HepG2 (cell line): Measurements from ENCODE around the gene EARS2. TPM values are rescaled to one million over a fixed set of nuclear protein-coding genes. Genes with fewer than 3 reads are reported as not detected.
A peak's percentile ranks its signal among the peaks of the same experiment; 100 is the strongest.

ENCODE experiments used
- AKNA ChIP-seq: sonication (generic); formaldehyde crosslinking; IDR thresholded peaks from 2 replicates; pipeline ENCODE4 v1.4.0; 2020; ENCODE audit warnings: missing genetic modification reagents, borderline replicate concordance
- ARNT2 ChIP-seq: sonication (generic); formaldehyde crosslinking; IDR thresholded peaks from 2 replicates; pipeline ENCODE4 v1.8.0; 2022; ENCODE audit warnings: mild to moderate bottlenecking, low read depth, missing genetic modification reagents, moderate library complexity
- HIC2 ChIP-seq: sonication (generic); formaldehyde crosslinking; IDR thresholded peaks from 2 replicates; pipeline ENCODE4 v1.9.0; 2022; ENCODE audit warnings: low read depth, missing genetic modification reagents
- HIVEP1 ChIP-seq: sonication (generic); formaldehyde crosslinking; IDR thresholded peaks from 2 replicates; pipeline ENCODE4 v1.4.0; 2020; ENCODE audit warnings: mild to moderate bottlenecking, missing genetic modification reagents
- HOXA9 ChIP-seq: sonication (generic); formaldehyde crosslinking; IDR thresholded peaks from 2 replicates; pipeline ENCODE4 v1.8.1; 2022; ENCODE audit warnings: missing genetic modification reagents, mild to moderate bottlenecking, moderate library complexity, borderline replicate concordance
- NCOA5 ChIP-seq: sonication (generic); formaldehyde crosslinking; IDR thresholded peaks from 2 replicates; pipeline ENCODE4 v1.4.0; 2020; ENCODE audit warnings: missing genetic modification reagents
- PITX1 ChIP-seq: sonication (generic); formaldehyde crosslinking; IDR thresholded peaks from 2 replicates; pipeline ENCODE4 v1.5.1; 2020; ENCODE audit warnings: mild to moderate bottlenecking, missing genetic modification reagents
- PPARG ChIP-seq: conservative IDR thresholded peaks from 2 replicates; pipeline ENCODE4 v1.6.1; 2016; ENCODE audit warnings: missing biosample characterization, missing genetic modification reagents
- PREB ChIP-seq: sonication (generic); formaldehyde crosslinking; IDR thresholded peaks from 2 replicates; pipeline ENCODE4 v1.4.0; 2020; ENCODE audit warnings: missing genetic modification reagents
- SMAD3 ChIP-seq: sonication (generic); formaldehyde crosslinking; IDR thresholded peaks from 2 replicates; pipeline ENCODE4 v1.4.0; 2020; ENCODE audit warnings: missing genetic modification reagents
- SP1 ChIP-seq, 2 experiments: fragments of 450-650 bp in 1 of 2; sonication (generic) in 1 of 2; formaldehyde crosslinking in 1 of 2; IDR thresholded peaks; 2 replicates each; pipeline versions ENCODE4 v1.4.0 to v1.6.1; 2016 to 2020; ENCODE audit warnings: missing genetic modification reagents in 1 of 2
- TFDP2 ChIP-seq: sonication (generic); formaldehyde crosslinking; IDR thresholded peaks from 2 replicates; pipeline ENCODE4 v1.4.0; 2020; ENCODE audit warnings: missing genetic modification reagents
- TGIF2 ChIP-seq: IDR thresholded peaks from 2 replicates; pipeline ENCODE4 v1.6.1; 2016; ENCODE audit warnings: control low read depth, missing compliant biosample characterization
- ZFP36L1 ChIP-seq: sonication (generic); formaldehyde crosslinking; IDR thresholded peaks from 2 replicates; pipeline ENCODE4 v1.8.0; 2022; ENCODE audit warnings: mild to moderate bottlenecking, missing genetic modification reagents, moderate library complexity
- ZNF30 ChIP-seq: sonication (generic); formaldehyde crosslinking; IDR thresholded peaks from 2 replicates; pipeline ENCODE4 v1.5.0; 2020; ENCODE audit warnings: mild to moderate bottlenecking, missing genetic modification reagents
- ZNF337 ChIP-seq: sonication (generic); formaldehyde crosslinking; IDR thresholded peaks from 2 replicates; pipeline ENCODE4 v1.5.1; 2020; ENCODE audit warnings: missing genetic modification reagents, low read depth, mild to moderate bottlenecking, borderline replicate concordance
- ZSCAN25 ChIP-seq: sonication (generic); formaldehyde crosslinking; IDR thresholded peaks from 2 replicates; pipeline ENCODE4 v1.8.0; 2022; ENCODE audit warnings: mild to moderate bottlenecking, missing genetic modification reagents
- polyA plus RNA-seq, 8 experiments: library from polyadenylated mRNA; depleted of rRNA in 3 of 8; stranded (reverse) in 7 of 8; unstranded in 1 of 8; fragments of >200 nt; fragmentation: Illumina TruSeq in 4 of 8; extraction: Trizol in 4 of 8; gene quantifications; 2 replicates each; pipeline versions ENCODE4 v1.2.1 to v1.2.3, GENCODE V29; 2011 to 2016; ENCODE audit warnings: low read depth in 4 of 8, missing spikeins in 1 of 8, mixed read lengths in 1 of 8; ENCODE audit not compliant: insufficient read depth in 1 of 8
- total RNA-seq, 5 experiments: library from RNA; depleted of rRNA; stranded (reverse); fragments of >200 nt; fragmentation: Illumina TruSeq; extraction: Trizol; gene quantifications; 2 replicates each; pipeline ENCODE4 v1.2.3, GENCODE V29; 2016; ENCODE audit warnings: low read depth in 1 of 5

The EARS2 gene
- total and polyA plus RNA-seq, 2 of the 13 experiments (the other 11 are each of a cell fraction or from before 2014, with no cell fraction given): 49.4 to 80.4 TPM

- peak; percentile 76; the same call in 1 of the 2 replicates for TF ChIP-seq ZFP36L1
- peak; percentile 77; the same call in 1 of the 2 replicates for TF ChIP-seq ZNF337 (CRISPR knock-in tag)
- peak; percentile 95 for TF ChIP-seq HIVEP1
- TF ChIP-seq PREB (CRISPR knock-in tag): peak; percentile 95; the same call in 1 of the 2 replicates
- peak; percentile 28; the same call in 1 of the 2 replicates for TF ChIP-seq HIC2 (CRISPR knock-in tag)
- TF ChIP-seq SP1 (IDR thresholded peaks at IDR 0.05): peak; percentile 82
- peak; percentile 99 for TF ChIP-seq SP1 (CRISPR knock-in tag; IDR thresholded peaks at IDR 0.05)
- TF ChIP-seq HOXA9 (CRISPR knock-in tag): peak; percentile 78; the same call in 1 of the 2 replicates
- 0 out of 2 replicates have a peak, but pooled peaks have one; percentile 66 for TF ChIP-seq NCOA5
- TF ChIP-seq TGIF2 (CRISPR knock-in tag): no peak; the same call in none of the 2 replicates
- peak; percentile 95 for TF ChIP-seq PITX1 (CRISPR knock-in tag)
- peak; percentile 84 for TF ChIP-seq TFDP2 (CRISPR knock-in tag)
- TF ChIP-seq ZSCAN25 (CRISPR knock-in tag): no peak; the same call in none of the 2 replicates
- TF ChIP-seq ZNF30 (CRISPR knock-in tag): no peak
- peak; percentile 83; the same call in 1 of the 2 replicates for TF ChIP-seq ARNT2 (CRISPR knock-in tag)
- peak; percentile 44; the same call in 1 of the 2 replicates for TF ChIP-seq PPARG
- peak; percentile 85 for TF ChIP-seq SMAD3
- peak; percentile 96; the same call in 1 of the 2 replicates for TF ChIP-seq AKNA
These were observed at the start of gene EARS2, which contains the start of gene UBFD1 (continued) for GRCh38 chr16:23556881-23557778.
